Measurements from ENCODE around the gene SAMD3.

SAMD3 gene

DNA sequence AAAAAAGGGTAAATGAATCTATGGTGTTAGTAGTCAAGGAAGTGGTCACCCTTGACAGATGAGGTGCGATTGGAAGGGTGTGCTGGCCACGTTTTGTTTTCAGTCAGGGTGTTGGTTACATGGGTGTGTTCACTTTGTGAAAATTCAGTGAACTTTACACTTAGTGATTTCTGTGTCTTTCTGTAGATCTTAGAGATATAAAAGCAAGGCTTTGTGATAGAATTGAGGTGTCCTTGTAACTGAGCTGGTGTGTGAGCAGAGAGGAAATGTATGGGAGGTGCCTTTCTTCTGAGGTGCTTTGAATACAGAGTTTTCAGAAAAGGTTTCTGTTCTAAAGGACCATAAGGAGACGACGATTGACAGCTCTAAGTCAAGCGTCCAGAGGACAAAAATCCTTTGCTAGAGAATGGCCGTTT lies 90.5 kb downstream of the SAMD3 start:
- Histone ChIP-seq H3K4me3 (ENCODE audit: low read length, poor library complexity, severe bottlenecking) (no peak overlapping the region), H3K79me2 (ENCODE audit: insufficient read depth, low read length) (no peaks in the 10 kb centered on the region), H3K4me1 (ENCODE audit: insufficient read depth, low read length, poor library complexity, severe bottlenecking) (no peaks in the 10 kb centered on the region), H3K27me3 (ENCODE audit: insufficient read depth, low read length, poor library complexity, severe bottlenecking) (no peaks in the 10 kb centered on the region), H3K36me3 (ENCODE audit: insufficient read depth, low read length) (peaks cover 13% of the 10 kb centered on the region; the same call in 1 of the 2 replicates), H3K9ac (ENCODE audit: low read depth, low read length, poor library complexity, severe bottlenecking) (no peak overlapping the region), H3K9me3 (ENCODE audit: insufficient read depth, low read depth, low read length) (no peaks in the 10 kb centered on the region), H2AFZ (ENCODE audit: low read length) (no peak overlapping the region), H4K20me1 (ENCODE audit: insufficient read depth, low read length, poor library complexity, severe bottlenecking) (no peaks in the 10 kb centered on the region), H3F3A (ENCODE audit: low read depth) (no peaks in the 10 kb centered on the region), H3K4me2 (ENCODE audit: low read depth, low read length, poor library complexity, severe bottlenecking) (no peak overlapping the region), H3K9me2 (replicated peaks; ENCODE audit: low read depth, low read length) (no peaks in the 10 kb centered on the region)
- TF ChIP-seq, protein P1, sequence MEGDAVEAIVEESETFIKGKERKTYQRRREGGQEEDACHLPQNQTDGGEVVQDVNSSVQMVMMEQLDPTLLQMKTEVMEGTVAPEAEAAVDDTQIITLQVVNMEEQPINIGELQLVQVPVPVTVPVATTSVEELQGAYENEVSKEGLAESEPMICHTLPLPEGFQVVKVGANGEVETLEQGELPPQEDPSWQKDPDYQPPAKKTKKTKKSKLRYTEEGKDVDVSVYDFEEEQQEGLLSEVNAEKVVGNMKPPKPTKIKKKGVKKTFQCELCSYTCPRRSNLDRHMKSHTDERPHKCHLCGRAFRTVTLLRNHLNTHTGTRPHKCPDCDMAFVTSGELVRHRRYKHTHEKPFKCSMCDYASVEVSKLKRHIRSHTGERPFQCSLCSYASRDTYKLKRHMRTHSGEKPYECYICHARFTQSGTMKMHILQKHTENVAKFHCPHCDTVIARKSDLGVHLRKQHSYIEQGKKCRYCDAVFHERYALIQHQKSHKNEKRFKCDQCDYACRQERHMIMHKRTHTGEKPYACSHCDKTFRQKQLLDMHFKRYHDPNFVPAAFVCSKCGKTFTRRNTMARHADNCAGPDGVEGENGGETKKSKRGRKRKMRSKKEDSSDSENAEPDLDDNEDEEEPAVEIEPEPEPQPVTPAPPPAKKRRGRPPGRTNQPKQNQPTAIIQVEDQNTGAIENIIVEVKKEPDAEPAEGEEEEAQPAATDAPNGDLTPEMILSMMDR (conservative IDR thresholded peaks at IDR 0.05; ENCODE audit: low read length): no peak
- no peak for TF ChIP-seq EZH2phosphoT487 (IDR thresholded peaks at IDR 0.05; ENCODE audit: borderline replicate concordance)

DNA sequence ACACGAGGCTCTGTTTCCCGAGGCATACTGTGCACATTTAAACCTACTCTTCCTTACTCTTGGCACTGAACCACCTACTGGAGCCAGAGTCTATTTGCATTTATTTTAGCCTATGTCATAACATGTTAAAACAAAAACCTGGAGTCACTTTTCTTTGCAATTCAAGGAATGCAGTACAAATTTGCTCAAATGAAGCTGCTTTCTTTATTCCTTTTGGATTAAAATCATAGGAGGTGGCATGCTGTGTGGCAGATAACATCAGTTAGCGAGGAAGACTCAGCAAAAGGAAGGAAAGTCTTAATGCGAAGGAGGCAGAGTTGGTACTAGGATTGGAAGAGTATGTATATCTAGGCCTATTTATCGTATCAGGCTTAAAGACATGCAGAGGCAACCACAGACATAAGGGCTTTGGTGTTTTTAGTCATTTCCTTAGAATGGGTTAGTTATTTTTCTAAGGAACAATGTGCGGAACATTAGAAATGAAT lies 92.9 kb downstream of the SAMD3 start:
- Histone ChIP-seq H3K79me2 (ENCODE audit: insufficient read depth, low read length) (no peaks in the 10 kb centered on the region), H2AFZ (ENCODE audit: low read length) (no peak overlapping the region), H3K4me3 (ENCODE audit: low read length, poor library complexity, severe bottlenecking) (no peak overlapping the region), H3K9ac (ENCODE audit: low read depth, low read length, poor library complexity, severe bottlenecking) (no peak overlapping the region), H4K20me1 (ENCODE audit: insufficient read depth, low read length, poor library complexity, severe bottlenecking) (no peaks in the 10 kb centered on the region), H3K36me3 (ENCODE audit: insufficient read depth, low read length) (peaks cover 4% of the 10 kb centered on the region; the same call in 1 of the 2 replicates), H3K4me1 (ENCODE audit: insufficient read depth, low read length, poor library complexity, severe bottlenecking) (no peaks in the 10 kb centered on the region), H3F3A (ENCODE audit: low read depth) (no peaks in the 10 kb centered on the region), H3K9me3 (ENCODE audit: insufficient read depth, low read depth, low read length) (no peaks in the 10 kb centered on the region), H3K9me2 (replicated peaks; ENCODE audit: low read depth, low read length) (no peaks in the 10 kb centered on the region), H3K27me3 (ENCODE audit: insufficient read depth, low read length, poor library complexity, severe bottlenecking) (no peaks in the 10 kb centered on the region), H3K4me2 (ENCODE audit: low read depth, low read length, poor library complexity, severe bottlenecking) (no peak overlapping the region)
- TF ChIP-seq, protein P1 (conservative IDR thresholded peaks at IDR 0.05; ENCODE audit: low read length): no peak
- TF ChIP-seq EZH2phosphoT487 (IDR thresholded peaks at IDR 0.05; ENCODE audit: borderline replicate concordance): no peak

DNA sequence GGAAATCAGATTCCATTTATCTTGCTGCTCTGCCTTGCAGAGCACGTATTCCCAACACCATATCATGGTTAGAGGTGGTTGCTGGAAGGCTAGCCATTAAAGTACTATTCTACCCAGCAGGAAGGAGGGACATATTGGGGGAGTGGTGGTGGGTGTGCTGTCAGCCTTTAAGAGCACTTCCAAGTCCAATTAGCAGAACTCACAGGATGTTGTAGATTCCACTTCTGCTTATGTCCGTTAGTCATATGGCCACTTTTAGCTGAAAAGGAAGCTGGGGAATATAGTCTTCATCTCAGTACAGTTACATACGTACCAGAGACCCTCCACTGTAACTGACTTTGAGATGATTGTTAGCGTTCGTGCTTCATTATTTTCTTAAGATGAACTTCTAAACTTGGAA lies 94.4 kb downstream of the SAMD3 start:
- no peak overlapping the region for H3K9ac ChIP-seq (ENCODE audit: low read depth, low read length, poor library complexity, severe bottlenecking)
- no peaks in the 10 kb centered on the region for H3K4me1 ChIP-seq (ENCODE audit: insufficient read depth, low read length, poor library complexity, severe bottlenecking)
- no peak overlapping the region for H3K4me3 ChIP-seq (ENCODE audit: low read length, poor library complexity, severe bottlenecking)
- H3K36me3 ChIP-seq (ENCODE audit: insufficient read depth, low read length): no peaks in the 10 kb centered on the region
- no peak overlapping the region for H2AFZ ChIP-seq (ENCODE audit: low read length)
- no peaks in the 10 kb centered on the region for H3K9me2 ChIP-seq (replicated peaks; ENCODE audit: low read depth, low read length)
- no peaks in the 10 kb centered on the region for H4K20me1 ChIP-seq (ENCODE audit: insufficient read depth, low read length, poor library complexity, severe bottlenecking)
- H3K27me3 ChIP-seq (ENCODE audit: insufficient read depth, low read length, poor library complexity, severe bottlenecking): no peaks in the 10 kb centered on the region
- H3K79me2 ChIP-seq (ENCODE audit: insufficient read depth, low read length): no peaks in the 10 kb centered on the region
- TF ChIP-seq, protein P1 (conservative IDR thresholded peaks at IDR 0.05; ENCODE audit: low read length): no peak
- no peaks in the 10 kb centered on the region for H3K9me3 ChIP-seq (ENCODE audit: insufficient read depth, low read depth, low read length)
- H3K4me2 ChIP-seq (ENCODE audit: low read depth, low read length, poor library complexity, severe bottlenecking): no peak overlapping the region
- no peaks in the 10 kb centered on the region for H3F3A ChIP-seq (ENCODE audit: low read depth)
